VCaP (cell line): Measurements from ENCODE around the gene ABCB10.
"Not testable (repeated sequence)": the region's sequence is repeated elsewhere in the genome, so short reads cannot be mapped to it uniquely, and the experiment has no call there.

Source experiments
- H3K27ac ChIP-seq: fragments of 450-650 bp; 2 replicates; pipeline ENCODE4 v1.5.1; 2017
- CTCF ChIP-seq: fragments of 450-650 bp; conservative IDR thresholded peaks from 2 replicates; pipeline ENCODE4 v1.5.1; 2017; ENCODE audit warnings: mild to moderate bottlenecking, moderate library complexity

Gene ABCB10

GRCh38 chr1:229480495-229480894, 78.0 kb downstream of the ABCB10 start:
- TF ChIP-seq CTCF = no peak
- no peak overlapping the region for H3K27ac ChIP-seq

- TF ChIP-seq CTCF = no peak
- no peak overlapping the region for H3K27ac ChIP-seq
These were observed 78.7 kb downstream of the ABCB10 start for GRCh38 chr1:229479660-229480399.

GRCh38 chr1:229478852-229479251, 79.7 kb downstream of the ABCB10 start:
- TF ChIP-seq CTCF = no peak
- H3K27ac ChIP-seq = no peak overlapping the region

GRCh38 chr1:229475859-229476258, 82.6 kb downstream of the ABCB10 start:
- H3K27ac ChIP-seq = not testable (repeated sequence)

- no peak overlapping the region for H3K27ac ChIP-seq
- TF ChIP-seq CTCF = no peak
These were observed 84.0 kb downstream of the ABCB10 start for GRCh38 chr1:229474509-229474908.

GRCh38 chr1:229471175-229471574, 87.3 kb downstream of the ABCB10 start:
- no peak for TF ChIP-seq CTCF
- no peak overlapping the region for H3K27ac ChIP-seq

GRCh38 chr1:229470406-229471043, 88.0 kb downstream of the ABCB10 start:
- H3K27ac ChIP-seq = no peak overlapping the region
- TF ChIP-seq CTCF = no peak

GRCh38 chr1:229466887-229467286, 91.6 kb downstream of the ABCB10 start:
- H3K27ac ChIP-seq = no peak overlapping the region
- TF ChIP-seq CTCF = no peak
